K562 (cell line): ENCODE data around the gene DHTKD1. TPM values are rescaled to one million over a fixed set of nuclear protein-coding genes. Genes with fewer than 3 reads are reported as not detected.
"Not testable (repeated sequence)": the region's sequence is repeated elsewhere in the genome, so short reads cannot be mapped to it uniquely, and the experiment has no call there.

Experiments
- ATAC-seq: fragments of 200-7000 bp; cut with Tn5 transposase; 3 replicates; pipeline ENCODE4 v1.9.1; 2020; ENCODE audit warnings: moderate library complexity
- BruUV-seq: library from RNA; stranded (reverse); fragments of 400-500 nt; replicated peaks from 2 replicates; lab custom pipeline; 2021; lab: Mats Ljungman, UMichigan
- CTCF ChIA-PET: fragments of 300-600 bp; formaldehyde crosslinking; extraction: SDS; loops from one replicate; lab custom pipeline; 2021; ENCODE audit warnings: low intra/inter-chr PET ratio; lab: Yijun Ruan, JAX
- POLR2A ChIA-PET: fragments of 300-600, 350-650 bp; sonication (Branson Sonifier 250); formaldehyde crosslinking; extraction: SDS; loops from one replicate; lab custom pipeline; 2021; ENCODE audit warnings: antibody characterized with exemption, inconsistent platforms; lab: Yijun Ruan, JAX
- DNase-seq, 4 experiments: peaks; one replicate each; pipeline versions ENCODE4 v3.0.0 to v3.0.0-alpha.2; 2011 to 2018; ENCODE audit warnings: low spot score in 3 of 4, mixed read lengths in 3 of 4; ENCODE audit errors: extremely low read depth in 1 of 4
- FAIRE-seq: peaks from 2 replicates; lab custom pipeline; 2011; peaks lifted over from hg19 to GRCh38; lab: Jason Lieb, UNC
- H2AFZ ChIP-seq: 2 replicates; pipeline ENCODE4 v1.6.0; 2011; ENCODE audit warnings: low read depth, low read length, control low read depth, inconsistent platforms
- H3K27ac ChIP-seq: fragments of 200-600 bp; 3 replicates; pipeline ENCODE4 v1.8.0; 2011; ENCODE audit warnings: low read depth, mild to moderate bottlenecking, control low read depth, inconsistent platforms, low read length, moderate library complexity, mixed read lengths; ENCODE audit errors: extremely low read depth
- H3K27me3 ChIP-seq, 2 experiments: fragments of 300-600 bp in 1 of 2; 2 replicates in 1 of 2; 3 replicates in 1 of 2; pipeline versions ENCODE4 v1.6.0 to v1.8.0; 2011; ENCODE audit warnings: inconsistent platforms in 2 of 2, low read length in 2 of 2, mild to moderate bottlenecking in 1 of 2, mixed read lengths in 1 of 2, moderate library complexity in 1 of 2; ENCODE audit not compliant: control insufficient read depth in 2 of 2, insufficient read depth in 2 of 2
- H3K36me3 ChIP-seq: fragments of 300-600 bp; 3 replicates; pipeline ENCODE4 v1.8.0; 2011; ENCODE audit warnings: mild to moderate bottlenecking, low read length, inconsistent platforms; ENCODE audit not compliant: control insufficient read depth, insufficient read depth
- H3K4me1 ChIP-seq, 2 experiments: fragments of 200-600 bp in 1 of 2; replicated peaks in 1 of 2; 2 replicates in 1 of 2; 3 replicates in 1 of 2; pipeline versions ENCODE4 v1.5.1 to v1.8.0; 2011; ENCODE audit warnings: inconsistent platforms in 2 of 2, low read length in 2 of 2, mild to moderate bottlenecking in 1 of 2, mixed read lengths in 1 of 2, moderate library complexity in 1 of 2; ENCODE audit not compliant: control insufficient read depth in 2 of 2, insufficient read depth in 2 of 2
- H3K4me2 ChIP-seq: 2 replicates; pipeline ENCODE4 v1.6.1; 2011; ENCODE audit warnings: low read length, control low read depth, inconsistent platforms, mixed read lengths; ENCODE audit not compliant: insufficient read depth
- H3K4me3 ChIP-seq: fragments of 200-600 bp; sonication (generic), shearing (Covaris generic); 2 replicates; pipeline ENCODE4 v1.5.1; 2016; ENCODE audit warnings: control low read depth, inconsistent platforms
- H3K79me2 ChIP-seq: fragments of 200-600 bp; 3 replicates; pipeline ENCODE4 v1.8.0; 2011; ENCODE audit warnings: low read length, inconsistent platforms; ENCODE audit not compliant: control insufficient read depth, insufficient read depth
- H3K9ac ChIP-seq, 2 experiments: 2 replicates each; pipeline versions ENCODE4 v1.6.0 to v1.6.1; 2011; ENCODE audit warnings: low read depth in 2 of 2, low read length in 2 of 2, control low read depth in 1 of 2, inconsistent platforms in 1 of 2, mild to moderate bottlenecking in 1 of 2, mixed read lengths in 1 of 2; ENCODE audit not compliant: insufficient read depth in 1 of 2
- H3K9me1 ChIP-seq: one replicate; pipeline ENCODE4 v1.6.0; 2011; ENCODE audit warnings: inconsistent platforms, mild to moderate bottlenecking, low read length, moderate library complexity; ENCODE audit not compliant: control insufficient read depth, insufficient read depth
- H3K9me3 ChIP-seq: replicated peaks from 2 replicates; pipeline ENCODE4 v1.5.1; 2011; ENCODE audit warnings: low read depth, low read length, inconsistent platforms; ENCODE audit not compliant: control insufficient read depth, insufficient read depth
- H4K20me1 ChIP-seq: replicated peaks from 2 replicates; pipeline ENCODE4 v1.6.1; 2011; ENCODE audit warnings: low read length, inconsistent platforms, mixed read lengths; ENCODE audit not compliant: control insufficient read depth, insufficient read depth
- ESRRA ChIP-seq: fragments of 450-650 bp; IDR thresholded peaks from 2 replicates; pipeline ENCODE4 v1.6.1; 2014; ENCODE audit warnings: low read depth, mild to moderate bottlenecking, moderate library complexity, borderline replicate concordance
- LARP7 ChIP-seq: fragments of 450-650 bp; IDR thresholded peaks from 2 replicates; pipeline ENCODE4 v1.6.1; 2016
- PYGO2 ChIP-seq: fragments of 450-650 bp; IDR thresholded peaks from 2 replicates; pipeline ENCODE4 v1.6.1; 2016; ENCODE audit warnings: mild to moderate bottlenecking, missing genetic modification characterization, moderate library complexity, missing compliant biosample characterization
- SRSF3 ChIP-seq: fragments of 200-400 bp; formaldehyde crosslinking; IDR thresholded peaks from 2 replicates; pipeline ENCODE4 v1.6.1; 2016; ENCODE audit warnings: mild to moderate bottlenecking, low read length, moderate library complexity; ENCODE audit not compliant: insufficient read depth
- ZBTB26 ChIP-seq: fragments of 450-650 bp; formaldehyde crosslinking; IDR thresholded peaks from 2 replicates; pipeline ENCODE4 v1.4.0; 2022; ENCODE audit warnings: missing genetic modification characterization
- ZEB2 ChIP-seq: fragments of 450-650 bp; IDR thresholded peaks from 2 replicates; pipeline ENCODE4 v1.6.1; 2016
- ZNF24 ChIP-seq: fragments of 450-650 bp; IDR thresholded peaks from 2 replicates; pipeline ENCODE4 v1.6.1; 2016
- WGBS: fragments of 100-300 bp; shearing (Covaris generic); methylation state at CpG from one replicate; pipeline ENCODE4 v1.1.6; 2016; ENCODE audit warnings: low coverage, mixed read lengths; ENCODE audit not compliant: insufficient coverage; ENCODE audit errors: missing lambda C conversion rate; 5-methylcytosine and 5-hydroxymethylcytosine counted together
- in situ Hi-C: fragments of 300-500 bp; cut with MboI; formaldehyde crosslinking; loops from 4 replicates; pipeline ENCODE4 v1.15.0; 2018; ENCODE audit warnings: inconsistent platforms, mixed read lengths
- intact Hi-C: fragments of 100-400 bp; cut with micrococcal nuclease; formaldehyde crosslinking; loops from 2 replicates; pipeline ENCODE4 v1.14.2; 2022
- polyA plus RNA-seq, 8 experiments: library from polyadenylated mRNA; depleted of rRNA in 4 of 8; stranded (reverse) in 5 of 8; unstranded in 3 of 8; fragments of >200 nt; fragmentation: Nextera tagmentation in 2 of 8; fragmentation: Illumina TruSeq in 1 of 8; extraction: Ambion mirVana in 2 of 8; extraction: Trizol in 1 of 8; gene quantifications; 2 replicates each; pipeline versions ENCODE4 v1.2.1 to v1.2.3, GENCODE V29; 2011 to 2014; ENCODE audit warnings: inconsistent platforms in 1 of 8, missing spikeins in 1 of 8
- total RNA-seq, 7 experiments: library from RNA; depleted of rRNA in 6 of 7; stranded (reverse); fragments of >200 nt in 6 of 7; fragmentation: Illumina TruSeq in 2 of 7; extraction: Trizol in 2 of 7; gene quantifications; 2 replicates each; pipeline versions ENCODE4 v1.2.1 to v1.2.3, GENCODE V29; 2011 to 2021; ENCODE audit warnings: low replicate concordance in 1 of 7

Gene DHTKD1
- total and polyA plus RNA-seq, 9 of the 15 experiments (the other 6 are each of a cell fraction or from before 2014, with no cell fraction given), result 3.1 to 19.7 (median 6.8) TPM

- H3K27me3 ChIP-seq, DNase-seq, H4K20me1 ChIP-seq, FAIRE-seq, POLR2A ChIA-PET, H3K36me3 ChIP-seq, H3K79me2 ChIP-seq, CTCF ChIA-PET, H2AFZ ChIP-seq, H3K9me3 ChIP-seq, H3K9ac ChIP-seq, BruUV-seq, H3K4me2 ChIP-seq, H3K27ac ChIP-seq, H3K4me3 ChIP-seq, ATAC-seq, in situ Hi-C loops, intact Hi-C loops, H3K4me1 ChIP-seq, H3K9me1 ChIP-seq: not testable (repeated sequence)
- 58% methylated on average over 9 of the region's 9 CpGs for WGBS
Measured at GRCh38 chr10:12097361-12097760, 28.6 kb downstream of the DHTKD1 start.

GRCh38 chr10:12097791-12098190 lies 29.0 kb downstream of the DHTKD1 start:
- intact Hi-C loops, result no loop called here
- POLR2A ChIA-PET, result no interaction called here
- no peak for FAIRE-seq
- Histone ChIP-seq H3K36me3 (peaks cover 6% of the 10 kb centered on the region; the same call in 1 of the 3 replicates), H3K9me1 (no peaks in the 10 kb centered on the region), H3K27me3 (no peaks in the 10 kb centered on the region), H3K4me3 (no peak overlapping the region), H3K9me3 (no peaks in the 10 kb centered on the region), H3K9ac (no peak overlapping the region), H3K79me2 (no peaks in the 10 kb centered on the region), H3K27ac (no peak overlapping the region), H2AFZ (no peak overlapping the region), H3K4me1 (no peaks in the 10 kb centered on the region; a peak in 1 of 5 replicates), H4K20me1 (no peaks in the 10 kb centered on the region), H3K4me2 (no peak overlapping the region)
- CTCF ChIA-PET, result no interaction called here
- BruUV-seq, result no TSS peak
- DNase-seq, result no peak
- TF ChIP-seq ZEB2 (no peak), ESRRA (no peak), SRSF3 (no peak), ZBTB26 (CRISPR knock-in tag) (no peak), LARP7 (no peak), ZNF24 (no peak), PYGO2 (tag) (no peak)
- in situ Hi-C loops, result no loop called here
- no peak for ATAC-seq
- 55% methylated on average over 5 of the region's 5 CpGs for WGBS
